IMR-90 (cell line): ENCODE data around the gene DEGS2. TPM values are rescaled to one million over a fixed set of nuclear protein-coding genes. Genes with fewer than 3 reads are reported as not detected.

Experiments
- ATAC-seq: fragments of 200-7000 bp; cut with Tn5 transposase; 2 replicates; pipeline ENCODE4 v1.9.1; 2020; ENCODE audit warnings: low read depth, mild to moderate bottlenecking, moderate library complexity
- BruUV-seq: library from RNA; stranded (reverse); fragments of 400-500 nt; replicated peaks from 2 replicates; lab custom pipeline; 2021; lab: Mats Ljungman, UMichigan
- CTCF ChIA-PET: fragments of 300-600 bp; formaldehyde crosslinking; extraction: SDS; loops from one replicate; lab custom pipeline; 2021; ENCODE audit warnings: antibody characterized with exemption; lab: Yijun Ruan, JAX
- POLR2A ChIA-PET: fragments of 300-600 bp; sonication (Branson Sonifier 250); formaldehyde crosslinking; loops from one replicate; lab custom pipeline; 2022; ENCODE audit warnings: antibody characterized with exemption; ENCODE audit not compliant: unreplicated experiment; lab: Charles Lee
- DNase-seq: peaks from one replicate; pipeline ENCODE4 v3.0.0; 2013
- H2AFZ ChIP-seq: replicated peaks from 2 replicates; pipeline ENCODE3; 2013; ENCODE audit warnings: low read length, mild to moderate bottlenecking; ENCODE audit not compliant: poor library complexity
- H2AK5ac ChIP-seq: 2 replicates; pipeline ENCODE4 v1.6.1; 2013; ENCODE audit warnings: low read depth, low read length, inconsistent platforms
- H2AK9ac ChIP-seq: replicated peaks from 2 replicates; pipeline ENCODE3; 2013; ENCODE audit warnings: mild to moderate bottlenecking, low read depth, low read length, moderate library complexity; ENCODE audit not compliant: poor library complexity
- H2BK120ac ChIP-seq: 2 replicates; pipeline ENCODE4 v1.6.1; 2013; ENCODE audit warnings: low read depth, low read length, inconsistent platforms
- H2BK15ac ChIP-seq: 3 replicates; pipeline ENCODE4 v1.6.1; 2013; ENCODE audit warnings: low read depth, low read length, inconsistent platforms
- H2BK20ac ChIP-seq: 2 replicates; pipeline ENCODE4 v1.6.1; 2013; ENCODE audit warnings: low read depth, mild to moderate bottlenecking, inconsistent platforms, low read length, moderate library complexity
- H2BK5ac ChIP-seq: 2 replicates; pipeline ENCODE4 v1.6.1; 2013; ENCODE audit warnings: mild to moderate bottlenecking, low read depth, low read length, inconsistent platforms; ENCODE audit not compliant: poor library complexity, severe bottlenecking
- H3K14ac ChIP-seq: replicated peaks from 2 replicates; pipeline ENCODE4 v1.6.1; 2013; ENCODE audit warnings: low read depth, low read length, inconsistent platforms
- H3K18ac ChIP-seq: 2 replicates; pipeline ENCODE4 v1.6.1; 2013; ENCODE audit warnings: low read depth, low read length, control low read depth
- H3K23ac ChIP-seq: 2 replicates; pipeline ENCODE4 v1.6.1; 2013; ENCODE audit warnings: low read depth, low read length, inconsistent platforms
- H3K27ac ChIP-seq: 2 replicates; pipeline ENCODE4 v1.5.1; 2013; ENCODE audit warnings: mild to moderate bottlenecking, control low read depth, low read length; ENCODE audit not compliant: insufficient read depth
- H3K27me3 ChIP-seq: 2 replicates; pipeline ENCODE4 v1.6.1; 2013; ENCODE audit warnings: low read length; ENCODE audit not compliant: control insufficient read depth, insufficient read depth
- H3K36me3 ChIP-seq: 2 replicates; pipeline ENCODE4 v1.6.1; 2013; ENCODE audit warnings: low read length, mixed read lengths; ENCODE audit not compliant: control insufficient read depth, insufficient read depth
- H3K4ac ChIP-seq: 2 replicates; pipeline ENCODE4 v1.6.1; 2013; ENCODE audit warnings: low read depth, low read length, inconsistent platforms
- H3K4me1 ChIP-seq: 2 replicates; pipeline ENCODE4 v1.6.1; 2013; ENCODE audit warnings: low read length, mixed read lengths; ENCODE audit not compliant: control insufficient read depth, insufficient read depth
- H3K4me2 ChIP-seq: 2 replicates; pipeline ENCODE4 v1.6.1; 2013; ENCODE audit warnings: low read depth, mild to moderate bottlenecking, control low read depth, low read length, moderate library complexity
- H3K4me3 ChIP-seq: 2 replicates; pipeline ENCODE4 v1.5.1; 2013; ENCODE audit warnings: low read depth, mild to moderate bottlenecking, control low read depth, low read length, moderate library complexity; ENCODE audit not compliant: insufficient read depth
- H3K56ac ChIP-seq: 2 replicates; pipeline ENCODE4 v1.6.1; 2013; ENCODE audit warnings: low read length, inconsistent platforms; ENCODE audit not compliant: insufficient read depth; ENCODE audit errors: extremely low read depth
- H3K79me1 ChIP-seq, 2 experiments: 2 replicates each; pipeline ENCODE4 v1.6.1; 2013; ENCODE audit warnings: low read length in 2 of 2, inconsistent platforms in 1 of 2, low read depth in 1 of 2
- H3K9ac ChIP-seq: 2 replicates; pipeline ENCODE4 v1.6.1; 2013; ENCODE audit warnings: low read depth, low read length, control low read depth
- H3K9me1 ChIP-seq: 2 replicates; pipeline ENCODE4 v1.6.1; 2013; ENCODE audit warnings: low read length, inconsistent platforms; ENCODE audit not compliant: insufficient read depth
- H3K9me3 ChIP-seq: 2 replicates; pipeline ENCODE4 v1.6.1; 2013; ENCODE audit warnings: low read length; ENCODE audit not compliant: control insufficient read depth, insufficient read depth
- H4K20me1 ChIP-seq: 2 replicates; pipeline ENCODE4 v1.6.1; 2013; ENCODE audit warnings: low read length, inconsistent platforms; ENCODE audit not compliant: insufficient read depth
- H4K5ac ChIP-seq: 2 replicates; pipeline ENCODE4 v1.6.1; 2013; ENCODE audit warnings: mild to moderate bottlenecking, low read depth, low read length, control low read depth
- H4K8ac ChIP-seq, 2 experiments: 2 replicates each; pipeline ENCODE4 v1.6.1; 2013; ENCODE audit warnings: low read depth in 2 of 2, low read length in 2 of 2, control low read depth in 1 of 2, inconsistent platforms in 1 of 2
- H4K91ac ChIP-seq: 2 replicates; pipeline ENCODE4 v1.6.1; 2013; ENCODE audit warnings: low read depth, low read length, inconsistent platforms; ENCODE audit not compliant: insufficient read depth
- FOS ChIP-seq: fragments of 150-350 bp; IDR thresholded peaks from 2 replicates; pipeline ENCODE4 v1.6.1; 2016; ENCODE audit warnings: low read depth, low read length
- MXI1 ChIP-seq: IDR thresholded peaks from 2 replicates; pipeline ENCODE4 v1.6.1; 2012; ENCODE audit warnings: low read depth, mild to moderate bottlenecking, low read length, moderate library complexity, borderline replicate concordance
- NFE2L2 ChIP-seq: fragments of 150-350 bp; IDR thresholded peaks from 2 replicates; pipeline ENCODE4 v1.6.1; 2016; ENCODE audit warnings: low read depth, mild to moderate bottlenecking, low read length
- RFX5 ChIP-seq: IDR thresholded peaks from 2 replicates; pipeline ENCODE4 v1.8.0; 2012; ENCODE audit warnings: low read depth, mild to moderate bottlenecking, low read length, moderate library complexity
- SMC3 ChIP-seq: fragments of 150-350 bp; IDR thresholded peaks from 2 replicates; pipeline ENCODE4 v1.6.1; 2016; ENCODE audit warnings: low read depth, mild to moderate bottlenecking, antibody characterized with exemption, low read length, moderate library complexity
- WGBS, 2 experiments: methylation state at CpG; one replicate each; pipeline versions ENCODE4 v1.1.5 to v1.1.7; 2013; ENCODE audit warnings: missing lambda C conversion rate in 2 of 2; ENCODE audit not compliant: insufficient read length in 1 of 2; ENCODE audit errors: extremely low coverage in 2 of 2; 5-methylcytosine and 5-hydroxymethylcytosine counted together
- dilution Hi-C: fragments of 300-500 bp; cut with HindIII; formaldehyde crosslinking; loops from one replicate; pipeline ENCODE4 v1.14.3; 2018; ENCODE audit warnings: low sequenced_read_pairs; ENCODE audit not compliant: unreplicated experiment
- in situ Hi-C: fragments of 300-500 bp; cut with MboI; formaldehyde crosslinking; loops from 3 replicates; pipeline ENCODE4 v1.14.3; 2019; ENCODE audit warnings: low sequenced_read_pairs, inconsistent platforms, mixed read lengths
- intact Hi-C: fragments of 100-400 bp; cut with micrococcal nuclease; formaldehyde crosslinking; loops from 2 replicates; pipeline ENCODE4 v1.10.0; 2022
- polyA plus RNA-seq, 3 experiments: library from polyadenylated mRNA; depleted of rRNA; stranded (reverse); fragments of >200 nt; gene quantifications; 2 replicates each; pipeline ENCODE4 v1.2.3, GENCODE V29; 2012; ENCODE audit warnings: low replicate concordance in 1 of 3
- total RNA-seq: library from RNA; depleted of rRNA; stranded (reverse); fragments of >200 nt; gene quantifications from 2 replicates; pipeline ENCODE4 v1.2.3, GENCODE V29; 2012
- TF ChIP-seq, protein P1 (sequence below): fragments of 150-350 bp; IDR thresholded peaks from 2 replicates; pipeline ENCODE4 v1.6.1; 2016; ENCODE audit warnings: low read depth, mild to moderate bottlenecking, low read length, moderate library complexity, borderline replicate concordance
- TF ChIP-seq, protein P2 (sequence below): conservative IDR thresholded peaks from 2 replicates; pipeline ENCODE4 v1.5.1; 2012; ENCODE audit warnings: mild to moderate bottlenecking, low read depth, low read length, improper control_type of control experiment

Gene DEGS2
- total and polyA plus RNA-seq, 2 of the 4 experiments (the other 2 are of a cell fraction): not detected

DNA sequence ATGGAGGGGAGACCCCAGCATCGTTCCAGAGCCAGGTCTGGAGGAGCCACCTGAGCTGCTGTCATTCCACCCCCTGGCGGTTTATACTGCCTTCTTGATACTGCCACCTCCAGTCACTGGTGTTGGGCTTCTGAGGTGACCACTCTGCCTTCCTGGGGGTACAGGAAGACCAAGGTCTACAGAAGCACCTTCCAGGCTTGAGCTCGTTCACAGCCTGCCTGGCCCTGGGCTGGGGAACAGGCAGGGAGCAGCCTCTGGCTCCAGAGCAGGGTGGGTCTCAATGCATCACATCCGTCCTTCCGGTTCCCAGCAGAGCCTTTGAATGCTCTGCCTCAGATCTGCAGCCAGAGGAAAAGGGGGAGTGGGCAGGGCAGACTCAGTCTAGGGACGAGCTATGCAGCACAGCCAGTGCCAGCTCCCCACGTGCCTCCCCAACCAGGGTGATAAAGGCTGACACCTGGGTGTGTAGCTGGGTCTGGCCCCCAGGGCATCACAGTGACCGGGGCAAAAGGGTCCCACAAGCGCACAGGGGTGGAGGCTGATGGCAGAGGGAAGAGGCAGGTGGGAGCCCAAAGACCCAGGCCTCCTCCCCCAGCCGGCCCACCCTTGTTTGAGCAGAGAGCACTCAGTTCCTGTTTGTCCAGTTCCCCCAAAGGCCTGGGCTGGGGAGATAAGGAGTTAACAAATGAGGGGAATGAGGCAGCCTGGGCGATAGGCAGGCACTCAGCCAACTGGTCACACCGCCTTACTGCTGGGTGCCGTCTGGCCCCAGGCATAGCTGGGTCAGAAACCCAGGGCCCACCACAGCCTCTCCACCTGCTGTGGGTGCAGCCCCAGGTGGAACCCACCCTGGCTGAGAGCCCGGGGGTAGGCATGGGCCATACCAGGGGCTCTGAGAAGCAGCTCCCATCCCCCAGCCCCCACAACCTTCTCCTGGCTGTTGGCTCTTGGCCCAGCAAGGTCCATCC is 17.1 kb downstream of the DEGS2 start:
- Histone ChIP-seq H3K27ac (no peak overlapping the region), H2AK9ac (peak overlapping the region; percentile 55), H3K14ac (no peak overlapping the region), H3K27me3 (no peaks in the 10 kb centered on the region), H3K4ac (no peak overlapping the region), H2AFZ (no peak overlapping the region), H2AK5ac (no peak overlapping the region), H2BK20ac (no peak overlapping the region), H3K36me3 (peaks cover 8% of the 10 kb centered on the region; the same call in 1 of the 2 replicates), H3K4me1 (no peaks in the 10 kb centered on the region), H3K9ac (no peak overlapping the region), H2BK5ac (no peak overlapping the region), H3K9me3 (no peaks in the 10 kb centered on the region), H3K79me1 (no peaks in the 10 kb centered on the region), H2BK15ac (no peak overlapping the region), H3K4me3 (no peak overlapping the region), H2BK120ac (no peak overlapping the region), H3K9me1 (no peaks in the 10 kb centered on the region), H3K23ac (no peak overlapping the region), H3K18ac (no peak overlapping the region), H3K56ac (no peak overlapping the region), H4K20me1 (no peaks in the 10 kb centered on the region), H4K8ac (no peak overlapping the region), H3K4me2 (no peak overlapping the region), H4K5ac (no peak overlapping the region), H4K91ac (no peak overlapping the region)
- ATAC-seq (no peak), DNase-seq (no peak)
- CTCF ChIA-PET: interaction anchor here (0.6 kb wide), 1 partner anchor 201 kb away, joined by 3 read pairs; no protein-coding TSS in a partner anchor
- no TSS peak for BruUV-seq
- TF ChIP-seq NFE2L2: no peak
- TF ChIP-seq, protein P1, sequence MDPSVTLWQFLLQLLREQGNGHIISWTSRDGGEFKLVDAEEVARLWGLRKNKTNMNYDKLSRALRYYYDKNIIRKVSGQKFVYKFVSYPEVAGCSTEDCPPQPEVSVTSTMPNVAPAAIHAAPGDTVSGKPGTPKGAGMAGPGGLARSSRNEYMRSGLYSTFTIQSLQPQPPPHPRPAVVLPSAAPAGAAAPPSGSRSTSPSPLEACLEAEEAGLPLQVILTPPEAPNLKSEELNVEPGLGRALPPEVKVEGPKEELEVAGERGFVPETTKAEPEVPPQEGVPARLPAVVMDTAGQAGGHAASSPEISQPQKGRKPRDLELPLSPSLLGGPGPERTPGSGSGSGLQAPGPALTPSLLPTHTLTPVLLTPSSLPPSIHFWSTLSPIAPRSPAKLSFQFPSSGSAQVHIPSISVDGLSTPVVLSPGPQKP: no peak
- no peak for TF ChIP-seq SMC3
- TF ChIP-seq MXI1: no peak
- TF ChIP-seq, protein P2, sequence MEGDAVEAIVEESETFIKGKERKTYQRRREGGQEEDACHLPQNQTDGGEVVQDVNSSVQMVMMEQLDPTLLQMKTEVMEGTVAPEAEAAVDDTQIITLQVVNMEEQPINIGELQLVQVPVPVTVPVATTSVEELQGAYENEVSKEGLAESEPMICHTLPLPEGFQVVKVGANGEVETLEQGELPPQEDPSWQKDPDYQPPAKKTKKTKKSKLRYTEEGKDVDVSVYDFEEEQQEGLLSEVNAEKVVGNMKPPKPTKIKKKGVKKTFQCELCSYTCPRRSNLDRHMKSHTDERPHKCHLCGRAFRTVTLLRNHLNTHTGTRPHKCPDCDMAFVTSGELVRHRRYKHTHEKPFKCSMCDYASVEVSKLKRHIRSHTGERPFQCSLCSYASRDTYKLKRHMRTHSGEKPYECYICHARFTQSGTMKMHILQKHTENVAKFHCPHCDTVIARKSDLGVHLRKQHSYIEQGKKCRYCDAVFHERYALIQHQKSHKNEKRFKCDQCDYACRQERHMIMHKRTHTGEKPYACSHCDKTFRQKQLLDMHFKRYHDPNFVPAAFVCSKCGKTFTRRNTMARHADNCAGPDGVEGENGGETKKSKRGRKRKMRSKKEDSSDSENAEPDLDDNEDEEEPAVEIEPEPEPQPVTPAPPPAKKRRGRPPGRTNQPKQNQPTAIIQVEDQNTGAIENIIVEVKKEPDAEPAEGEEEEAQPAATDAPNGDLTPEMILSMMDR: no peak
- no peak for TF ChIP-seq FOS
- no peak for TF ChIP-seq RFX5
- POLR2A ChIA-PET: no interaction called here
- in situ Hi-C loops (no loop called here), dilution Hi-C loops (no loop called here), intact Hi-C loops (no loop called here)
- WGBS, 2 experiments: 68% methylated on average over 4 of the region's 14 CpGs; no CpG with 5 or more reads in 1 of the 2 experiments
